OCI-LY1 (cell line): ENCODE data around the gene OR5W2.
"Not testable (repeated sequence)": the region's sequence is repeated elsewhere in the genome, so short reads cannot be mapped to it uniquely, and the experiment has no call there.

Source experiments
- H2AFZ ChIP-seq: fragments of 200-600 bp; sonication (generic), shearing (Covaris generic); 2 replicates; pipeline ENCODE4 v1.6.0; 2014; ENCODE audit warnings: antibody characterized with exemption, mild to moderate bottlenecking, low read length
- H3F3A ChIP-seq: fragments of 200-600 bp; sonication (generic), shearing (Covaris generic); 2 replicates; pipeline ENCODE4 v1.6.0; 2014; ENCODE audit warnings: mild to moderate bottlenecking, antibody characterized with exemption, low read length, moderate library complexity; ENCODE audit not compliant: insufficient read depth
- H3K27ac ChIP-seq: fragments of 200-600 bp; sonication (generic); 2 replicates; pipeline ENCODE4 v1.5.1; 2014; ENCODE audit warnings: low read length, mixed run types, mild to moderate bottlenecking, low read depth; ENCODE audit not compliant: poor library complexity, severe bottlenecking
- H3K27me3 ChIP-seq: fragments of 200-600 bp; sonication (generic); 2 replicates; pipeline ENCODE4 v1.6.0; 2014; ENCODE audit warnings: antibody characterized with exemption, mild to moderate bottlenecking, low read length, moderate library complexity; ENCODE audit not compliant: insufficient read depth
- H3K36me3 ChIP-seq: fragments of 200-600 bp; sonication (generic); 2 replicates; pipeline ENCODE4 v1.6.1; 2014; ENCODE audit warnings: mild to moderate bottlenecking, antibody characterized with exemption, low read length, moderate library complexity, mixed read lengths; ENCODE audit not compliant: insufficient read depth
- H3K4me1 ChIP-seq: fragments of 200-600 bp; sonication (generic); 2 replicates; pipeline ENCODE4 v1.5.1; 2014; ENCODE audit warnings: mild to moderate bottlenecking, low read length, moderate library complexity; ENCODE audit not compliant: insufficient read depth, severe bottlenecking
- H3K4me2 ChIP-seq: fragments of 200-600 bp; sonication (generic), shearing (Covaris generic); 2 replicates; pipeline ENCODE4 v1.6.1; 2014; ENCODE audit warnings: low read length
- H3K4me3 ChIP-seq: fragments of 200-600 bp; sonication (generic); 2 replicates; pipeline ENCODE4 v1.5.1; 2014; ENCODE audit warnings: low read length, low read depth, mild to moderate bottlenecking, mixed read lengths; ENCODE audit not compliant: poor library complexity, severe bottlenecking
- H3K79me2 ChIP-seq: fragments of 200-600 bp; shearing (Covaris generic); 2 replicates; pipeline ENCODE4 v1.6.1; 2016; ENCODE audit warnings: mixed run types, low read length, mixed read lengths; ENCODE audit not compliant: insufficient read depth
- H3K9ac ChIP-seq: fragments of 200-600 bp; sonication (generic), shearing (Covaris generic); 2 replicates; pipeline ENCODE4 v1.6.1; 2014; ENCODE audit warnings: mild to moderate bottlenecking, low read length, mixed read lengths
- H3K9me2 ChIP-seq: fragments of 200-600 bp; sonication (generic), shearing (Covaris generic); 2 replicates; pipeline ENCODE4 v1.6.1; 2014; ENCODE audit warnings: low read depth, mild to moderate bottlenecking, low read length, mixed read lengths
- H3K9me3 ChIP-seq: fragments of 200-600 bp; shearing (Covaris generic); 2 replicates; pipeline ENCODE4 v1.6.1; 2014; ENCODE audit warnings: low read length, mixed read lengths
- H4K20me1 ChIP-seq: fragments of 200-600 bp; sonication (generic), shearing (Covaris generic); 2 replicates; pipeline ENCODE4 v1.6.0; 2016; ENCODE audit warnings: mild to moderate bottlenecking, low read length; ENCODE audit not compliant: insufficient read depth
- CTCF ChIP-seq: fragments of 200-600 bp; sonication (generic), shearing (Covaris generic); IDR thresholded peaks from 2 replicates; pipeline ENCODE4 v1.5.1; 2017; ENCODE audit warnings: mild to moderate bottlenecking, antibody characterized with exemption, low read length, moderate library complexity, mixed read lengths
- EZH2 ChIP-seq: fragments of 200-600 bp; sonication (generic), shearing (Covaris generic); IDR thresholded peaks from 2 replicates; pipeline ENCODE4 v1.8.0; 2017; ENCODE audit warnings: borderline replicate concordance, mixed run types, mild to moderate bottlenecking, antibody characterized with exemption, low read length, moderate library complexity, mixed read lengths

Gene OR5W2

DNA sequence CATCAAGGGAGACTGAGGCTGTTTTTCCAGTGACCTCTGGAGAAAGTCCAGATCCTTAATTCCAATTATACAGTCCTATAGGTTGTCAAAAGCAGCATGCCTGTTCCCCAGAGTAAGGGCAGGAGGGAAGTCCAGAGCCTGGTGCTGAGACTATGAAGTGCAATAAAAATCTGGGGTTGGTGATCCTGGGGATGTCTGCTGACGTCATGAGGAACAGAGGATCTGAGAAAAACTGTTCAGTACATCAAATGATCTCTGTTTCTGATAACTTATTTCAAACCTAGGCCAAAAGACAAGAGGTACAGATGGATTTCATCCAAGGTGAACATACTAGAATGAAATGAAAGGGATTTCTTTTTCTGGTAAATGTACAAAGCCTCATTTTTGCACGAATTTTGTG is 12.1 kb downstream of the OR5W2 start:
- H3K4me3 ChIP-seq, result no peak overlapping the region
- no peak overlapping the region for H3K27ac ChIP-seq
- no peak overlapping the region for H3K9ac ChIP-seq
- no peaks in the 10 kb centered on the region for H3K79me2 ChIP-seq
- no peaks in the 10 kb centered on the region for H3K36me3 ChIP-seq
- TF ChIP-seq EZH2 (no peak), CTCF (no peak)
- no peaks in the 10 kb centered on the region for H3K9me2 ChIP-seq
- H3F3A ChIP-seq, result no peaks in the 10 kb centered on the region
- H3K9me3 ChIP-seq, result no peaks in the 10 kb centered on the region
- no peaks in the 10 kb centered on the region for H3K27me3 ChIP-seq
- no peaks in the 10 kb centered on the region for H4K20me1 ChIP-seq
- H2AFZ ChIP-seq, result no peak overlapping the region
- no peak overlapping the region for H3K4me2 ChIP-seq
- no peaks in the 10 kb centered on the region for H3K4me1 ChIP-seq

DNA sequence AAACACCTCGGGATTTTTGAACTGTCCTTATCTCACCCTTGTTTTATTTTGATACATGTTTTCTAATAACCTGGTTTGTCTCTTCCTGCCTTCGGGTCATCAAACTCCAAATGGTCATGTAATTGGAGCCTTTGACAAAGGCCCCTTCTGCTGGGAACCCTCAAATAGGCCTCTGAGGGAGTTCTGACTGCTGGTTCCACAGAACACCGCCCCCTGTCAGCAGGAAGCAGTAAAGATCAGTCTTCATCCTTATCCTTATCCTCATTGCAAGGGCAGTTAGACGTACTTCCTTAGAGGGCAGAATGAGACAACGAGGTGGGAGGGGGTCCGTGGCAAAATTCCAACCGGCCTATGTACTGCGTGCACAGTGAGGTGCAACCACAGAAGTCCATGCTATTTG is 19.2 kb downstream of the OR5W2 start:
- no peak; the same call in 1 of the 2 replicates for TF ChIP-seq CTCF
- TF ChIP-seq EZH2, result no peak
- Histone ChIP-seq H3K9ac (no peak overlapping the region), H2AFZ (no peak overlapping the region), H4K20me1 (no peaks in the 10 kb centered on the region), H3K4me2 (no peak overlapping the region), H3K36me3 (no peaks in the 10 kb centered on the region), H3K27ac (no peak overlapping the region), H3K9me3 (no peaks in the 10 kb centered on the region), H3F3A (no peaks in the 10 kb centered on the region), H3K4me3 (no peak overlapping the region), H3K79me2 (no peaks in the 10 kb centered on the region), H3K4me1 (no peaks in the 10 kb centered on the region), H3K27me3 (no peaks in the 10 kb centered on the region), H3K9me2 (no peaks in the 10 kb centered on the region)

GRCh38 chr11:55885481-55885880 is 28.9 kb downstream of the OR5W2 start:
- H3K4me1 ChIP-seq, H2AFZ ChIP-seq, H3K36me3 ChIP-seq, H3K4me2 ChIP-seq, H3K79me2 ChIP-seq, H3K27me3 ChIP-seq, H3K4me3 ChIP-seq, H4K20me1 ChIP-seq, H3K27ac ChIP-seq, H3K9me2 ChIP-seq, H3K9ac ChIP-seq, H3F3A ChIP-seq, H3K9me3 ChIP-seq: not testable (repeated sequence)

GRCh38 chr11:55884995-55885394 is 29.4 kb downstream of the OR5W2 start:
- not testable (repeated sequence) for H3K27me3 ChIP-seq, H3K4me1 ChIP-seq, H3K9ac ChIP-seq, H2AFZ ChIP-seq, H3K79me2 ChIP-seq, H3K27ac ChIP-seq, H3F3A ChIP-seq, H4K20me1 ChIP-seq, H3K4me3 ChIP-seq, H3K9me3 ChIP-seq, H3K36me3 ChIP-seq, H3K9me2 ChIP-seq, H3K4me2 ChIP-seq

DNA sequence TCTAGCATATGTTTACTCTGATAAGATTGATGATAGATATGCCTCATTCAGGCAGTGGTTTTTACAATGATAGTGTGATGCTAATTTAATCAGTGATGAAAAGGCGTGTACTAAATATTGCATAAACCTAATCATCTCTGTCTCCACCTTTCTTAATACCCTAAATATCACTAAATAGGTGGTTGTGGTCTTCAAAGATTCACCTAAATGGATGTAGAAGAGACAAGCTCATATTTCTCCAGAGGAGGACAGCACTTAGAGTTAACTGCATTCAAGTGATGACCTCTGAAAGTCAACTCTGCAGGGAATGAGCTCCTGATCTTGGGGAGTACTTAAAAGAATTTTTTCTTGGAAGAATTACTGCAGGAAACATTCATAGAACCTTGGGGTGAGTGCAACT is 31.4 kb downstream of the OR5W2 start, which contains the start of gene TRIM51:
Gene TRIM51, plus strand, starts transcription at position 301 of the 400 bp plus-strand sequence. CDS start 2,132 bp downstream, outside the sequence.
- H3K9me3 ChIP-seq, H3K79me2 ChIP-seq, H3K27me3 ChIP-seq, H3K9ac ChIP-seq, H3K4me2 ChIP-seq, H3K4me3 ChIP-seq, H3K36me3 ChIP-seq, H3K9me2 ChIP-seq, H3K4me1 ChIP-seq, H3K27ac ChIP-seq, H4K20me1 ChIP-seq, H3F3A ChIP-seq, H2AFZ ChIP-seq: not testable (repeated sequence)

DNA sequence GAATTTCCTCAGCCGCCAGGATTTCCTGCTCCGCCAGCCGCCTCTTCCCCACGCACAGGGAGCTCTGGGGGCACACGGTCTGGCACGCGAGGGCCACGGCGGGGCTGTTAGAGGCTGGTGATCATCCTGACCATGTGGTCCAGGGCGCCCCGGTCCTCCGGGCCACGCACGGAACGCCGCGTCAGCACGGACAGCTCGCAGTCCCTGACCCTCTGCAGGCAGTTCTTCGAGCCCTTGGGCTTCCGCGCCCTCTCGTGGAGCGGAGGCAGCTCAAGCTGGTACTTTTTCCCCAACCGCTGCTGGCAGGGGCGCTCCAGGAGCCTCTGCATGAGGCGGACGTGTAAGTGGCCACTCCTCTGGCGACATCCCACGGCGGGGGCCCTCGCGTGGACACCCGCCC is 41.2 kb downstream of the OR5W2 start:
- not testable (repeated sequence) for H3K27me3 ChIP-seq, H3K36me3 ChIP-seq

More for the DNA sequence above, 41.2 kb downstream of the OR5W2 start:
- H3K27ac ChIP-seq, H3K9ac ChIP-seq, H3K4me3 ChIP-seq, H3K9me2 ChIP-seq, H3K4me1 ChIP-seq, H4K20me1 ChIP-seq, H3K79me2 ChIP-seq, H2AFZ ChIP-seq, H3K9me3 ChIP-seq, H3F3A ChIP-seq, H3K4me2 ChIP-seq: not testable (repeated sequence)
